ENCODE measurements around the gene TMEM215. TPM values are rescaled to one million over a fixed set of nuclear protein-coding genes. Genes with fewer than 3 reads are reported as not detected.

TMEM215 gene
- total and polyA plus RNA-seq, 2 experiments from 2014 or later: 0.79 to 1.2 TPM

- H3K4me1 Mint-ChIP-seq: no peaks in the 10 kb centered on the region
- H3K9me2 ChIP-seq (ENCODE audit: insufficient read depth): no peaks in the 10 kb centered on the region; the same call in 1 of the 2 replicates
- H2AFZ ChIP-seq: no peak overlapping the region
- DNase-seq (ENCODE audit: low spot score): no peak
- TF ChIP-seq CTCF (conservative IDR thresholded peaks at IDR 0.05; ENCODE audit: low read depth in 2 of 2) (no peak), ZNF114 (CRISPR knock-in tag; IDR thresholded peaks at IDR 0.05) (no peak), EZH2phosphoT487 (IDR thresholded peaks at IDR 0.05; ENCODE audit: unreplicated experiment) (no peak), JUNB (IDR thresholded peaks at IDR 0.05; ENCODE audit: unreplicated experiment) (no peak), ZNF462 (CRISPR knock-in tag; IDR thresholded peaks at IDR 0.05) (no peak), POLR2AphosphoS5 (IDR thresholded peaks at IDR 0.05; ENCODE audit: low read depth) (no peak), STAT1 (IDR thresholded peaks at IDR 0.05; ENCODE audit: unreplicated experiment) (no peak), ETS1 (IDR thresholded peaks at IDR 0.05) (no peak), NANOG (IDR thresholded peaks at IDR 0.05; ENCODE audit: borderline replicate concordance) (no peak), ZNF331 (CRISPR knock-in tag; IDR thresholded peaks at IDR 0.05; ENCODE audit: low read depth) (no peak), CREB1 (CRISPR knock-in tag; IDR thresholded peaks at IDR 0.05; ENCODE audit: low read depth) (no peak), EZH2 (IDR thresholded peaks at IDR 0.05; ENCODE audit: low read depth, unreplicated experiment) (no peak)
- TF ChIP-seq, protein P1, sequence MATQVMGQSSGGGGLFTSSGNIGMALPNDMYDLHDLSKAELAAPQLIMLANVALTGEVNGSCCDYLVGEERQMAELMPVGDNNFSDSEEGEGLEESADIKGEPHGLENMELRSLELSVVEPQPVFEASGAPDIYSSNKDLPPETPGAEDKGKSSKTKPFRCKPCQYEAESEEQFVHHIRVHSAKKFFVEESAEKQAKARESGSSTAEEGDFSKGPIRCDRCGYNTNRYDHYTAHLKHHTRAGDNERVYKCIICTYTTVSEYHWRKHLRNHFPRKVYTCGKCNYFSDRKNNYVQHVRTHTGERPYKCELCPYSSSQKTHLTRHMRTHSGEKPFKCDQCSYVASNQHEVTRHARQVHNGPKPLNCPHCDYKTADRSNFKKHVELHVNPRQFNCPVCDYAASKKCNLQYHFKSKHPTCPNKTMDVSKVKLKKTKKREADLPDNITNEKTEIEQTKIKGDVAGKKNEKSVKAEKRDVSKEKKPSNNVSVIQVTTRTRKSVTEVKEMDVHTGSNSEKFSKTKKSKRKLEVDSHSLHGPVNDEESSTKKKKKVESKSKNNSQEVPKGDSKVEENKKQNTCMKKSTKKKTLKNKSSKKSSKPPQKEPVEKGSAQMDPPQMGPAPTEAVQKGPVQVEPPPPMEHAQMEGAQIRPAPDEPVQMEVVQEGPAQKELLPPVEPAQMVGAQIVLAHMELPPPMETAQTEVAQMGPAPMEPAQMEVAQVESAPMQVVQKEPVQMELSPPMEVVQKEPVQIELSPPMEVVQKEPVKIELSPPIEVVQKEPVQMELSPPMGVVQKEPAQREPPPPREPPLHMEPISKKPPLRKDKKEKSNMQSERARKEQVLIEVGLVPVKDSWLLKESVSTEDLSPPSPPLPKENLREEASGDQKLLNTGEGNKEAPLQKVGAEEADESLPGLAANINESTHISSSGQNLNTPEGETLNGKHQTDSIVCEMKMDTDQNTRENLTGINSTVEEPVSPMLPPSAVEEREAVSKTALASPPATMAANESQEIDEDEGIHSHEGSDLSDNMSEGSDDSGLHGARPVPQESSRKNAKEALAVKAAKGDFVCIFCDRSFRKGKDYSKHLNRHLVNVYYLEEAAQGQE (IDR thresholded peaks at IDR 0.05; ENCODE audit: unreplicated experiment): no peak
- H3K27ac ChIP-seq (ENCODE audit: low read depth): no peak overlapping the region
- no peaks in the 10 kb centered on the region for H3K79me2 ChIP-seq (replicated peaks; ENCODE audit: insufficient read depth)
- no peaks in the 10 kb centered on the region for H3K27me3 ChIP-seq (ENCODE audit: insufficient read depth)
- no peaks in the 10 kb centered on the region for H3K36me3 Mint-ChIP-seq (ENCODE audit: low read depth)
- H3F3A ChIP-seq (replicated peaks; ENCODE audit: low read depth): no peaks in the 10 kb centered on the region
- H3K36me3 ChIP-seq (ENCODE audit: insufficient read depth): no peaks in the 10 kb centered on the region
- H4K20me1 ChIP-seq (replicated peaks; ENCODE audit: insufficient read depth): no peaks in the 10 kb centered on the region
- H3K9me3 Mint-ChIP-seq: peaks cover 22% of the 10 kb centered on the region; the same call in 2 of the 3 replicates
- H3K4me2 ChIP-seq: no peak overlapping the region
- ATAC-seq: no peak
- H3K4me1 ChIP-seq (ENCODE audit: insufficient read depth): no peaks in the 10 kb centered on the region
- H3K4me3 Mint-ChIP-seq: no peak overlapping the region
- no peak overlapping the region for H3K4me3 ChIP-seq
- H3K27me3 Mint-ChIP-seq (ENCODE audit: insufficient read depth, low read depth, poor library complexity): no peaks in the 10 kb centered on the region
- H3K27ac Mint-ChIP-seq: no peak overlapping the region
Measured at GRCh38 chr9:32807217-32807616, 23.9 kb downstream of the TMEM215 start.

Measured in GM23338 (cell line).